GM18511 (cell line): ENCODE measurements around the gene MAP3K5.

Experiments
- ATAC-seq: cut with Tn5 transposase; IDR thresholded peaks from one replicate; pipeline ENCODE4 v1.9.1; 2021; ENCODE audit warnings: mild to moderate bottlenecking, moderate library complexity; ENCODE audit not compliant: unreplicated experiment

The MAP3K5 gene

GRCh38 chr6:136656121-136656520 lies 136.2 kb downstream of the MAP3K5 start:
- ATAC-seq: no peak

GRCh38 chr6:136655239-136656014 lies 136.8 kb downstream of the MAP3K5 start:
- no peak for ATAC-seq

- no peak for ATAC-seq
Measured at GRCh38 chr6:136654086-136654485, 138.2 kb downstream of the MAP3K5 start.

GRCh38 chr6:136652656-136653055 lies 139.6 kb downstream of the MAP3K5 start:
- no peak for ATAC-seq

DNA sequence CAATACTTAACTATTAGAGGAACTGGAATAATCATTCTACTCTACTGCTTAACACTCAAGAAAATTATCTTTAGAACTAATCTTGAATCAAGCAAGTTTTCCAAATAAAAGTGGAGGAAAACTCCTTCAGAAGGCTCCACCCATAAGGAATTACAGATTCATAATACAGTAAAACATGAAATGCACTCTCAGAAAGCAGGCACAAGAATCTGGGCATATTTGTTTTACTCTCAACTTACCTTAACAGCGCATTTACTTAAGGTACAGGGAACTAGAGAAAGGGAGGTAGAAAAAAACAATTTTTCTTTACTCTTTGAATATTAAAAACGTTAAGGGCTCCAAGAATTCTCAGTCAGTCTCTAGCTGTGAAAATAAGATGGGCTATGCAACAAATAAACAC lies 140.3 kb downstream of the MAP3K5 start:
- no peak for ATAC-seq

- peak; percentile 83 for ATAC-seq
Measured at GRCh38 chr6:136647363-136647852, 144.9 kb downstream of the MAP3K5 start.

- ATAC-seq: no peak
Measured at GRCh38 chr6:136646377-136646776, 145.9 kb downstream of the MAP3K5 start.

GRCh38 chr6:136644597-136644952 lies 147.7 kb downstream of the MAP3K5 start:
- ATAC-seq: peak; percentile 15

DNA sequence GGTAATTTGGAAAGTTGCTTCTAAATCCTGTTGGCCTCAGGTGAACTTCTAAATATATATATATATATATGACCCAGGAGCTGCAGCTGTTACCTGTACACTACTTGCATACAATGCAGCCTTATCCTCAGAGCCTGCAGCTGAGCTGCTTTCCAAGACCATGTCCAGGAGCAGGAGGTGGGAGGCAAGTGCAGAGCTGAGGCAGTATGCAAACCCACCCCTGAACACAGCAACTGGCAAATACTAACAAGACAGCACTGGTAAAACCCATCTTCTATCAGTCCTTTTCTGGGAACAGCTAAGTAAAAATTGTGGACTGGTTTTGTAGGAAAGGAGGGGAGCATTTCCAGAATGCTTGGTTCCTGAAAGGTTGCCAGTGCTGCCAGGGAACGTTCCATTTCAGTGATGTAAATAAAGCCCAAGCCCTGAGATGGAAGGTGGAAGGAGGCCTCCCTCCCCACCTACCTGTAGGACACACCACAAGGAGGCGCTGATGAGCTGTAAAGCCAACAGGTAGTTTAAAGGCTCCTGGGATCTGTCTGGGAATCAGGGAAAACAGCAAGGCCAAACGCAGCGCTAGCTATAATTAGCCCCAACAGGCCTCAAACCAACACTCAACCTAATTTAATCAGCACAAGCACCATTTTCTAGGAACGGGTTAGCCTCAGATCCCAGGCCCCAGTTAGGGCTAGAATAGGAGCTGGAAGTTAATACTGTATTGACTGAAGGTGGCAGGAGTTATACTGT lies 148.3 kb downstream of the MAP3K5 start:
- ATAC-seq: peak; percentile 60

DNA sequence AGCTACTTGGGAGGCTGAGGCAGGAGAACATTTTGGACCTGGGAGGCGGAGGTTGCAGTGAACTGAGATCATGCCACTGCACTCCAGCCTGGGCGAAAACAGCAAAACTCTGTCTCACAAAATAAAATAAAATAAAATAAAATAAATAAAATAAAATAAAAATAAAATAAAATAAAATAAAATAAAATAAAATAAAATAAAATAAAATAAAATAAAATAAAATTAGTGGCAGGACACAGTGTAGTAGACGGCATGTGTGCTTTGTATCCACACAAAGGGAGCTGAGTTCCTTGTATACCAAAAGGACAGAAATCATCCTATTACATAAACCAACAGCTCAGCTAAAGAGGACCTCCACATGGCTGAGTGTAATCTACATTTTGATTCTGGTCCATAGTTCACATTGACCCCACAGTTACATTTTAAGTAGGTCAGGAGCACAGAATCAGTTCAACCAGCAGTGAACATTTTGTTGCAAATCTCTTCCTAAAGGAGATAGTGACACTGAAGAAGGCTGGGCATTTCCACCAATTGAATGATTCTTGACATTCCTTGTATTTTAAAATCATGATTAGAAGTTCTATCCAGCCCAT lies 150.3 kb downstream of the MAP3K5 start:
- ATAC-seq: no peak

DNA sequence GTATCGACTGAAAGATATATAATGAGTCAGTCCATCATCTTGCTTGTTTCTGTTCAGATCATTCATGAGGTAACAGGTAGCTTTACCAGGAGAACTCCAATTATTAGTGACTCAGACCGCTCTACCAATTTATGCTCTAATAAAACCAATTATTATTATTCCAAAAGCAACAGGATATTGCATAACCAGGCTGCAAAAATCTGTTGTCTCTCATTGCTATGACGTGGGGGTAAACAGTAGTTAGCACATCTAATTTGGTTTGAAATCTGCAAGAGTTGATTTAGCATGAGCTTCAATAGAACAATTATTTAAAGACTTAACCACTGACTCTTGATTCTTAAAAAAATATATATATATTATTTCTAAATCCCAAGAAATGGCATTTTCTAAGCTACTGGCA lies 151.1 kb downstream of the MAP3K5 start:
- no peak for ATAC-seq

- ATAC-seq: no peak
Measured at GRCh38 chr6:136640132-136640915, 152.0 kb downstream of the MAP3K5 start.

- ATAC-seq: no peak
Measured at GRCh38 chr6:136639702-136640101, 152.6 kb downstream of the MAP3K5 start.

DNA sequence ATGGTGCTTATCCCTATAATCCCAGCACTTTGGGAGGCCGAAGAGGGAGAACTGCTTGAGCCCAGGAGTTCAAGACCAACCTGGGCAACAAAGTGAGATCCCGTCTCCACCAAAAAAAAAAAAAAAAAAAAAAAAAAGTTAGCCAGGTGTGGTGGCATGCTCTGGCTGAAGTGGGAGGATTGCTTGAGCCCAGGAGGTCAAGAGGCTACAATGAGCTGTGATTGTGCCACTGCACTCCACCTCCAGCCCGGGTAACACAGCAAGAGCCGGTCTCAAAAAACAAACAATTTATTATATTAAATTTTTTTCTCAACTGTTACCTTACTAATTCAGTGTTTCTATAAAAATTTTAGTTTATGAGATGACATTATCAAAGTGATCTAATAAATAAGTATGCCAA lies 156.7 kb downstream of the MAP3K5 start:
- ATAC-seq: no peak

- no peak for ATAC-seq
Measured at GRCh38 chr6:136633355-136633754, 158.9 kb downstream of the MAP3K5 start.

DNA sequence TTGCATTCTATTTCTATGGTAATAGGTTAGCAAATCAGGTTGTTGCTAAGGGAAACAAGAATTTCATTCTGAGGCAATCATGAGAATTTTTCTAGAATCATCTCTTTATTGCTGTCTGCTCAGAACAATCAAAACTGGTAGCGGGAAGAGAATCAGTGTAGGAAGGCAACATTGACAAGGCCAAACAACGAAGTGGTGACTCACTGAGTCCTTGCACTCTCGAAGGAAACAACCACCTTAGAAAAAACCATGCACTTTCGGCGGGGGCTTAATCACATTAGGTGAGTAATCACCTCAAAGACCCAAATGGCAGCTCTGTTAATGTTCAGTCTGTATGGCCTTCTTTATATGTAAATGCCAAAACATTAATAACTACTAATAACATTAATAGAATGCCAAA lies 163.3 kb downstream of the MAP3K5 start:
- no peak for ATAC-seq

DNA sequence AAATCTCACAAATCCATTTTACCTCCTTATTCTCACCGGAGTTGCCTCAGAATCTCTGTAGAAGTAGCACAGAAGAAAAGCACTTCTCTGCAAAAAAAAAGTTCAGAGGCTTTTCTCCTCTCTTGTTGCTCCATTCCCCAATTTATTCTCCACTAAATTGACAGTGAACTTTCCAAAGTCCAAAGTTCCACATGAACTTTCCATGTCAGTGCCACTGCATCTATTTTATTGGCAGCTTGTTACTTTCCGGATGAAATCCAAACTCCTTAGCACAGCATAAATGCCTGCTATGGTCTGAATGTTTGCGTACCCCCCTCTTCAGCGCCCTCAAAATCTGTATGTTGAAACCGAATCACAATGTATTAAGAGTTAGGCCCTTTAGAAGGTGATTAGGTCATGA lies 165.1 kb downstream of the MAP3K5 start:
- no peak for ATAC-seq

DNA sequence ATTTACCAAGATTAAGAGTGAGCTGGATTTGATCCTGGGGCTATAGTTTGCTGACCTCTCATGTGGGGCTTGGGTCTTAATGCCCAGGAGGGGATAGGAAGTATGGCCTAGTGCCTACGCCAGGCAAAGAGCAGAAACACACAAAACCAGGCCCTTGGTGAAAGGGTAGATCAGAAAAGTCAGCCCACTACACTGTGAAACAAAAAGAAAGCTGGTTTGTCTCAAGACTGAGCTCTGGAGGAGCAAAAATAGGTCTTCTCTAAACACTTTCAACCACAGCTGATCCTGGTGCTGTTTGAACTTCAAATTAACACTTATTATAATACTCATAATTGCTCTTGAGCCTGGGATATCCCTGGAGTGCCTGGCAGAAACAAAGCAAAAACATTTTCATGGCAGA lies 167.0 kb downstream of the MAP3K5 start:
- ATAC-seq: no peak

- no peak for ATAC-seq
Measured at GRCh38 chr6:136624347-136624746, 167.9 kb downstream of the MAP3K5 start.

DNA sequence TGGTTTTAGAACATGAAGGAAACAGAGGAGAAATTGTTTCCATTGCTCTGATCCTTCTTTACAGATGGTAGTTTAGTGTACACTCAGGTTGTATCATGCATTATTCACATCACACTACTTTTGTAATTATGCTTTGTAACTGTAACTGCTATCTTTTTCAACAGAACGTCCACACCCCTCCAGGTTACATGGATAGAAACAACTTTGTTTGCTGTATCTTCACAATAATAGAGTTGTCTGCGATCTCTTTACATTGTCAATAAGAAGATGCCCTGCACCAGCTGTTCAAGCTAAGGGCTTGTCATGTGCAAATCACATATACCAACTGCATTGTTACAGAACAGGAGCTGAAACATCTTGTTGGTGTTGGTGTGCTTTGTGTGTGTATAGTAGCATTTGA lies 174.2 kb downstream of the MAP3K5 start:
- ATAC-seq: no peak

GRCh38 chr6:136616527-136616926 lies 175.8 kb downstream of the MAP3K5 start:
- ATAC-seq: no peak
